Smooth muscle cell (in vitro differentiated cells): ENCODE data around the gene TAT. TPM values are rescaled to one million over a fixed set of nuclear protein-coding genes. Genes with fewer than 3 reads are reported as not detected.
"Not testable (repeated sequence)": the region's sequence is repeated elsewhere in the genome, so short reads cannot be mapped to it uniquely, and the experiment has no call there.

ENCODE experiments used
- DNase-seq: peaks from one replicate; lab custom pipeline; 2025; ENCODE audit not compliant: unreplicated experiment; lab: John Stamatoyannopoulos, UW
- H2AFZ ChIP-seq: fragments of 200-600 bp; sonication (generic); 2 replicates; pipeline ENCODE4 v1.6.0; 2016; ENCODE audit warnings: antibody characterized with exemption, low read depth, mild to moderate bottlenecking
- H3F3A ChIP-seq: fragments of 200-600 bp; sonication (generic); 2 replicates; pipeline ENCODE4 v1.6.0; 2017; ENCODE audit warnings: antibody characterized with exemption, low read depth
- H3K27ac ChIP-seq: fragments of 200-600 bp; sonication (generic); 2 replicates; pipeline ENCODE4 v1.5.1; 2016; ENCODE audit warnings: low read depth, mild to moderate bottlenecking
- H3K27me3 ChIP-seq: fragments of 200-600 bp; sonication (generic); 2 replicates; pipeline ENCODE4 v1.6.1; 2016; ENCODE audit warnings: low read depth, mild to moderate bottlenecking
- H3K36me3 ChIP-seq: fragments of 200-600 bp; sonication (generic); 2 replicates; pipeline ENCODE4 v1.5.1; 2016; ENCODE audit warnings: low read depth
- H3K4me1 ChIP-seq: fragments of 200-600 bp; sonication (generic); 2 replicates; pipeline ENCODE4 v1.5.1; 2016; ENCODE audit warnings: low read depth
- H3K4me2 ChIP-seq: fragments of 200-600 bp; sonication (generic); 2 replicates; pipeline ENCODE4 v1.6.0; 2016; ENCODE audit warnings: mild to moderate bottlenecking
- H3K4me3 ChIP-seq: fragments of 200-600 bp; sonication (generic); 2 replicates; pipeline ENCODE4 v1.5.1; 2016; ENCODE audit warnings: mild to moderate bottlenecking
- H3K79me2 ChIP-seq: fragments of 200-600 bp; sonication (generic); 2 replicates; pipeline ENCODE4 v1.6.0; 2016; ENCODE audit warnings: low read depth, mild to moderate bottlenecking
- H3K9ac ChIP-seq: fragments of 200-600 bp; sonication (generic); 2 replicates; pipeline ENCODE4 v1.6.0; 2016; ENCODE audit warnings: low read depth
- H3K9me3 ChIP-seq: fragments of 200-600 bp; sonication (generic); replicated peaks from 2 replicates; pipeline ENCODE4 v1.5.1; 2016; ENCODE audit warnings: low read depth
- H4K20me1 ChIP-seq: fragments of 200-600 bp; sonication (generic); 2 replicates; pipeline ENCODE4 v1.6.0; 2016; ENCODE audit warnings: low read depth
- WGBS: methylation state at CpG from one replicate; pipeline ENCODE4 v1.1.7; 2016; ENCODE audit warnings: low lambda C conversion rate; 5-methylcytosine and 5-hydroxymethylcytosine counted together
- polyA plus RNA-seq: library from polyadenylated mRNA; unstranded; fragments of >200 nt; fragmentation: Nextera tagmentation; extraction: Ambion mirVana; gene quantifications from 2 replicates; pipeline ENCODE4 v1.2.1, GENCODE V29; 2016
- total RNA-seq: library from RNA; depleted of rRNA; stranded (reverse); fragments of >200 nt; gene quantifications from 2 replicates; pipeline ENCODE4 v1.2.3, GENCODE V29; 2014
- TF ChIP-seq, protein P1 (sequence below): fragments of 200-600 bp; sonication (generic); IDR thresholded peaks from 2 replicates; pipeline ENCODE4 v1.5.1; 2017; ENCODE audit warnings: borderline replicate concordance, mild to moderate bottlenecking, antibody characterized with exemption; ENCODE audit not compliant: insufficient read depth, poor library complexity, severe bottlenecking

Gene TAT
- total and polyA plus RNA-seq, 2 experiments from 2014 or later: not detected

DNA sequence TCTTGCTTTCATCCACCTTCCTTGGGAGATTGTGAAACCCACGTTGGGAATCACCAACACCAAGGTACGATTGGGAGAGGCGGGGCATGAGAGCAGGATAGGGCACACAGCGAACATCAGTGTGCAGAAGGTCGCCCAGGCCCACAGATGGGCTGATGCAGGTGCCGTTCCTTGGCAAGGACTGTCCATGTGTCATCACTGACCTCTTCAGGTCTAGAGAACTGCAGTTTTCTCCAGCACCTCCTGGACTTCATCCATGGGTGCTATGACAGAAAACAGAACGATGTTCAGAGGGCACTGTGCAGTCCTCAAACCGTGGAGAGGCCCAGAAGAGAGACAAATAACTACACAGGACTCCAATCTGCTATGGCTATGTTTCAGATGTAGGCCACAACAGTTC, 23.9 kb upstream of the TAT start:
- Histone ChIP-seq H3K4me3 (no peak overlapping the region), H2AFZ (no peak overlapping the region), H3K4me1 (no peaks in the 10 kb centered on the region), H3K9ac (no peak overlapping the region), H3K36me3 (no peaks in the 10 kb centered on the region), H3K79me2 (no peaks in the 10 kb centered on the region), H3K4me2 (no peak overlapping the region), H4K20me1 (no peaks in the 10 kb centered on the region), H3K27me3 (no peaks in the 10 kb centered on the region), H3F3A (no peaks in the 10 kb centered on the region), H3K9me3 (no peaks in the 10 kb centered on the region), H3K27ac (no peak overlapping the region)
- WGBS: 84% methylated on average over 8 of the region's 8 CpGs
- DNase-seq: no peak
- TF ChIP-seq, protein P1, sequence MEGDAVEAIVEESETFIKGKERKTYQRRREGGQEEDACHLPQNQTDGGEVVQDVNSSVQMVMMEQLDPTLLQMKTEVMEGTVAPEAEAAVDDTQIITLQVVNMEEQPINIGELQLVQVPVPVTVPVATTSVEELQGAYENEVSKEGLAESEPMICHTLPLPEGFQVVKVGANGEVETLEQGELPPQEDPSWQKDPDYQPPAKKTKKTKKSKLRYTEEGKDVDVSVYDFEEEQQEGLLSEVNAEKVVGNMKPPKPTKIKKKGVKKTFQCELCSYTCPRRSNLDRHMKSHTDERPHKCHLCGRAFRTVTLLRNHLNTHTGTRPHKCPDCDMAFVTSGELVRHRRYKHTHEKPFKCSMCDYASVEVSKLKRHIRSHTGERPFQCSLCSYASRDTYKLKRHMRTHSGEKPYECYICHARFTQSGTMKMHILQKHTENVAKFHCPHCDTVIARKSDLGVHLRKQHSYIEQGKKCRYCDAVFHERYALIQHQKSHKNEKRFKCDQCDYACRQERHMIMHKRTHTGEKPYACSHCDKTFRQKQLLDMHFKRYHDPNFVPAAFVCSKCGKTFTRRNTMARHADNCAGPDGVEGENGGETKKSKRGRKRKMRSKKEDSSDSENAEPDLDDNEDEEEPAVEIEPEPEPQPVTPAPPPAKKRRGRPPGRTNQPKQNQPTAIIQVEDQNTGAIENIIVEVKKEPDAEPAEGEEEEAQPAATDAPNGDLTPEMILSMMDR: no peak

DNA sequence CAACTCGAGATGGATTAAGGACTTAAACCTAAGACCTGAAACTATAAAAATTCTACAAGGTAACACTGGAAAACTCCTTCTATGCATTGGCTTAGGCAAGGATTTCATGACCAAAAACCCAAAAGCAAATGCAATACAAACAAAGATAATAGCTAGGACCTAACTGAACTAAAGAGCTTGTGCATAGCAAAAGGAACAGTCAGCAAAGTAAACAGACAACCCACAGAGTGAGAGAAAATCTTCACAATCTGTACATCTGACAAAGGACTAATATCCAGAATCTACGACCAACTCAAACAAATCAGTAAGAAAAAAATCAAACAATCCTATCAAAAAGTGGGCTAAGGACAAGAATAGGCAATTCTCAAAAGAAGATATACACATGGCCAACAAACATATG, 21.5 kb upstream of the TAT start:
- H3K4me2 ChIP-seq, H3K4me3 ChIP-seq, DNase-seq, H2AFZ ChIP-seq, H3K27ac ChIP-seq, H3K27me3 ChIP-seq, H3K9me3 ChIP-seq, H4K20me1 ChIP-seq, H3K9ac ChIP-seq, H3K36me3 ChIP-seq, H3K4me1 ChIP-seq, H3F3A ChIP-seq, H3K79me2 ChIP-seq: not testable (repeated sequence)
- WGBS: 60% methylated on average over 2 of the region's 2 CpGs

DNA sequence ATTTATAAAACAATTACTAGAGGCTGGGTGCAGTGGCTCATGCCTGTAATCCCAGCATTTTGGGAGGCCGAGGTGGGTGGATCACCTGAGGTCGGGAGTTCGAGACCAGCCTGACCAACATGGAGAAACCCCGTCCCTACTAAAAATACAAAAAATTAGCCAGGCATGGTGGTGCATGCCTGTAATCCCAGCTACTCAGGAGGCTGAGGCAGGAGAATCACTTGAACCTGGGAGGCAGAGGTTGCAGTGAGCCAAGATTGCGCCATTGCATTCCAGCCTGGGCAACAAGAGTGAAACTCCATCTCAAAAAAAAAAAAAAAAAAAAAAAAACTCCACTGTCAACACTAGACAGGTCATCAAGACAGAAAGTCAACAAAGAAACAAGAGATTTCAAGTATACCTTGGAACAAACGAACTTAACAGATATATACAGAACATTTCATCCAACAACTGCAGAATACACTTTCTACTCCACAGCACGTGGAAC, 18.5 kb upstream of the TAT start:
- H3F3A ChIP-seq, H3K27me3 ChIP-seq, H3K27ac ChIP-seq, H3K79me2 ChIP-seq, H3K4me2 ChIP-seq, H3K4me1 ChIP-seq, H3K9ac ChIP-seq, H3K9me3 ChIP-seq, H4K20me1 ChIP-seq, DNase-seq, H2AFZ ChIP-seq, H3K4me3 ChIP-seq, H3K36me3 ChIP-seq: not testable (repeated sequence)
- WGBS: 89% methylated on average over 6 of the region's 7 CpGs

DNA sequence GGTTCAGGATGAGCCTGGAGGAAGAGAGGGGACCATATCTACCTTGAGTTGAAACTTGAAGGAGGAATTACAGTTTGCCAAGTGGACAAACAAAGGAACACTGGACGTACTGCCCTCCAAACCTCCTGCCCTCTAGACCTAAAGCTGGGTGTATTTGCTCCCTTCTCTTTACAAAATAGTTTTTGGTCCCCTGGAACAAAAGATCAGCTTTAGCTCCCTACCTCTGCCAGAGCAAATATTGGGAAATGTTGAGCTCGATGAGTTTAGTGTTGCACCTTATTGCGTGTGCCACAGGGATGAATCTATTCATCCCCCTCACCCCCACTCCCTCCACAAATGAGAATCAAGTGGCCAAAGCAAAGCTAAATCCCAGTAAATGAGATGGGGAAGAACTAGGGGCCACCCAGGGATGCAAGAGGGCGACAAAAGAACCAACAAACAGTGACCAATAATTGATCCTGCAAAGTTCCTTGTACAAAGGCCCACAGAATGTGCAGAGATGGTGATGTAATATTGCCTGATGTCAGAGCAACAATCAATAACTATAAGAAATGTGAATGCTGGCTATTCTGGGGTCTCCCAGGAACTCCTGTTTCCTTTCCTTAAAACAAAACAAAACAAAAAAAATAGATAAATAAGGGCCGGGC, 17.2 kb upstream of the TAT start:
- no peak overlapping the region for H3K4me2 ChIP-seq
- no peaks in the 10 kb centered on the region for H3K36me3 ChIP-seq
- no peak overlapping the region for H3K9ac ChIP-seq
- H3K79me2 ChIP-seq: no peaks in the 10 kb centered on the region
- WGBS: 90% methylated on average over 5 of the region's 5 CpGs
- H4K20me1 ChIP-seq: no peaks in the 10 kb centered on the region
- H3K4me1 ChIP-seq: no peaks in the 10 kb centered on the region
- H3F3A ChIP-seq: no peaks in the 10 kb centered on the region
- H3K4me3 ChIP-seq: no peak overlapping the region
- peaks cover 10% of the 10 kb centered on the region for H3K27me3 ChIP-seq
- H3K9me3 ChIP-seq: no peaks in the 10 kb centered on the region
- no peak overlapping the region for H3K27ac ChIP-seq
- TF ChIP-seq, protein P1: no peak
- no peak for DNase-seq
- no peak overlapping the region for H2AFZ ChIP-seq
